Stimulated activated CD4-positive, alpha-beta T cell treated with anti-CD3 and anti-CD28 coated beads, Interleukin-4, amount 100 ng/mL, for 24 hours (primary cell): Measurements from ENCODE around the gene IQCH.

ENCODE experiments used
- DNase-seq: peaks from one replicate; pipeline ENCODE4 v3.0.0-alpha.2; 2020

The IQCH gene

GRCh38 chr15:67456677-67457529 is 202.3 kb downstream of the IQCH start:
- DNase-seq: peak; percentile 87

- no peak for DNase-seq
These were observed 203.9 kb downstream of the IQCH start for GRCh38 chr15:67458331-67459029.

GRCh38 chr15:67460521-67460920 is 205.9 kb downstream of the IQCH start:
- DNase-seq: no peak

- DNase-seq: no peak
These were observed 207.1 kb downstream of the IQCH start for GRCh38 chr15:67461735-67462134.

GRCh38 chr15:67462875-67463274 is 208.3 kb downstream of the IQCH start:
- no peak for DNase-seq

GRCh38 chr15:67463488-67463887 is 208.9 kb downstream of the IQCH start:
- DNase-seq: no peak

- DNase-seq: no peak
These were observed 210.8 kb downstream of the IQCH start for GRCh38 chr15:67465196-67465952.

GRCh38 chr15:67468416-67468815 is 213.8 kb downstream of the IQCH start:
- no peak for DNase-seq

- DNase-seq: no peak
These were observed 215.1 kb downstream of the IQCH start for GRCh38 chr15:67469680-67470079.

- no peak for DNase-seq
These were observed 218.4 kb downstream of the IQCH start for GRCh38 chr15:67472957-67473356.

GRCh38 chr15:67474405-67475110 is 220.0 kb downstream of the IQCH start:
- no peak for DNase-seq

GRCh38 chr15:67479781-67480505 is 225.4 kb downstream of the IQCH start:
- no peak for DNase-seq

GRCh38 chr15:67480741-67481140 is 226.2 kb downstream of the IQCH start:
- no peak for DNase-seq

GRCh38 chr15:67481680-67482079 is 227.1 kb downstream of the IQCH start:
- DNase-seq: no peak

- DNase-seq: no peak
These were observed 241.0 kb downstream of the IQCH start for GRCh38 chr15:67495585-67495984.

- DNase-seq: no peak
These were observed 246.7 kb downstream of the IQCH start for GRCh38 chr15:67501177-67501835.

GRCh38 chr15:67501836-67502461 is 247.4 kb downstream of the IQCH start:
- no peak for DNase-seq

- no peak for DNase-seq
These were observed 249.5 kb downstream of the IQCH start for GRCh38 chr15:67504056-67504455.

GRCh38 chr15:67504796-67505195 is 250.2 kb downstream of the IQCH start:
- DNase-seq: no peak

GRCh38 chr15:67505675-67506572 is 251.3 kb downstream of the IQCH start:
- DNase-seq: no peak
